Neural progenitor cell (in vitro differentiated cells): Measurements from ENCODE around the gene MYOM3.

ENCODE experiments used
- CTCF ChIP-seq: fragments of 200-600 bp; sonication (generic); IDR thresholded peaks from 2 replicates; pipeline ENCODE4 v1.5.1; 2017; ENCODE audit warnings: antibody characterized with exemption, mild to moderate bottlenecking
- EZH2phosphoT487 ChIP-seq: fragments of 200-600 bp; sonication (generic); IDR thresholded peaks from 2 replicates; pipeline ENCODE4 v1.6.1; 2017; ENCODE audit warnings: antibody characterized with exemption

- TF ChIP-seq CTCF (no peak), EZH2phosphoT487 (no peak)
These were observed 104.9 kb downstream of the MYOM3 start for GRCh38 chr1:24007079-24007478.
